GM12865 (cell line): Measurements from ENCODE around the gene HVCN1.

ENCODE experiments used
- DNase-seq: peaks from one replicate; pipeline ENCODE4 v3.0.0; 2010; ENCODE audit warnings: low read depth
- H3K4me3 ChIP-seq: 2 replicates; pipeline ENCODE4 v1.5.1; 2011; ENCODE audit warnings: mild to moderate bottlenecking, low read depth, low read length, control low read depth
- CTCF ChIP-seq: IDR thresholded peaks from 2 replicates; pipeline ENCODE4 v1.5.1; 2011; ENCODE audit warnings: low read length, control low read depth, low read depth, inconsistent platforms; ENCODE audit not compliant: insufficient read depth; ENCODE audit errors: missing control alignments

HVCN1 gene

DNA sequence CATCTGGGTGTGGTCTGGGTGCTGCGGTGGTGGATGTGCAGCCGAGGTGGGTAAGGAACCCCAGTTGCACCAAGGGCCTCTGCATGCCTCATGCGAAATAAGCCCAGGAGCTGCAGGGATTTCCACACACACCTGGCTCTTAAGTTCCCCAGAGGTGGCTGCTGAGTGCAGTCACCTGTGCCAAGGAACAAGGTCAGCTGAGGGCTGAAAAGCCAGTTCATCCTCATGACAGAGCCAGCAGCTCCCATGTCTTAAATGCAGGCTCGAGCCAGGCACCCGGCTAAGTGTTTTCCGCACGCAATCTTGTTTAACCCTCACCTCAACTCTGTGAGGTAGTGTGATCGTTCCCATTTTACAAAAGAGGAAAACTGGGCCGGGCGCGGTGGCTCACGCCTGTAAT is 9.7 kb downstream of the HVCN1 start:
- no peak for DNase-seq
- no peak overlapping the region for H3K4me3 ChIP-seq
- TF ChIP-seq CTCF, result no peak

DNA sequence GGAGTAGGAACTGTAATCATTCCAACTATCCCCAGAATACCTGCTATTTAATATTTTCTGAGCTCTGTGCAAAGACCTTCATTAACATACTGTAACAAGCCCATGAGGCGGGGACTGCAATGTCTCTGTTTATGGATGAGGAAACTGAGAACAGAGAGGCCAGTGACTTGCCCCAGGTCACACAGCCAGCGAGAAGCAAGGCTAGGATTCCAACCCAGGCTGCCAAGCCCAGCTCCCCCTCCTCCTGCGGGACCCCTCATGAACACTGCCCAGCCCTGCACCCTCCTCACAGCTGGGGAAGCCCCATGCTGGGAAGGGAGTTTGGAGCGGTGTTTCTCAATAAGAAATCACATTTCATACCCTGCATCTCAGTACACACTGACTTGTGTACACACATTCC is 10.9 kb downstream of the HVCN1 start:
- H3K4me3 ChIP-seq, result peak overlapping the region; percentile 21; the same call in 1 of the 2 replicates
- DNase-seq, result no peak
- TF ChIP-seq CTCF, result no peak

DNA sequence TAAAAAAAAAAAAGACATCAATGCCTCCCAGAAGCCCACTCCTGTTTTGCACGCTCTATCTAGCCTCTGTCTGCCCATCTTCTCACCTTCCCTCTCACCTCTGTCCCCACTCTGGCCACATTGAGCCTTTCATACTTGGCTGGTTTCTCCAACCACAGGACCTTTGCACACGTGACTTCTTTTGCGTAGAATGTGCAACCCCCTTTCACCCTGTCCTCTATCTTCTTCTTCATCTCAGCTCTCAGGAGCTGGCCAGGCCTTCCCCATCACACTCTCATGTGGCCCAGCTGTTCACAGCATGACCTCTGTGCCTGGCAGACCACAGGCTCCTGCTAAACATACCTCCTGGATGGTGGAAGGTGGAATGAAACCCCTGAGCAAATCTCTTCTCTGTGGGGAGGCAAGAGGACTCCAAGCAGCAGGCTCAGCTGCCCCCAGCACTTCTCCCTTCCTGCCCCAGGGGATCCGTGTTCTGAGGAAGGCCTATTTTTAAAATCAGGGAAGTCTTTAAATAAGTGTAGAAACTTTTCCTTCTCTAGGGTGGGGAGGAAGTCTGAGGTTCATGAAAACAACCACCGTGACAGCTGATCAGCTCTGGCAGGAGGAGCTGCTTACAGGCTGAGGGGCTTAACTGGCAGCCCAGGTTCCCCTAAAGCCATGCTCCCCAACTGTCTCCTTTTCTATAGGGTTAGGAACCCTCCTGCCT is 11.6 kb downstream of the HVCN1 start:
- H3K4me3 ChIP-seq, result peak overlapping the region; percentile 21; the same call in 1 of the 2 replicates
- no peak for TF ChIP-seq CTCF
- DNase-seq, result peak; percentile 87

DNA sequence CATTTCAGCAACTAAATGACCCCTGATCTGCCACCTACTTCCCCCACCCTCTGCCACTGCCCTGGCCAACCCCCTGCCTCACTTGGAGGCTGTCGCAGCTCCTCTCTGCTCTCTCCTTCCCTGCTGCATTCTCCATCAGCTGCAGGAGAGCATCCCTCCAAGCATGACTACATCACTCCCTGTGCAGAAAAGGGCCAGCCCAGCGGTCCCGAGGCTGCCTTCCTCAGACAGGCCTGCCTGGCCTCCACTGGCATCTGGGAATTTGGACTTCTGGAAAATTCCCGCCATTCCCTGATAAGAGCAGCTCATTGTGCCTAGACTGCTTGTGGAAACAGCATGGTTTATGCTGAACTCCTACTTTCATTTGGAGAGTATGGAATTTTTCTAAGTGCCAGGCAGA is 12.7 kb downstream of the HVCN1 start:
- DNase-seq, result no peak
- no peak overlapping the region for H3K4me3 ChIP-seq
- TF ChIP-seq CTCF, result no peak

- TF ChIP-seq CTCF, result no peak
- H3K4me3 ChIP-seq, result peak overlapping the region; percentile 64
- peak; percentile 92 for DNase-seq
Observed at GRCh38 chr12:110670161-110670701, 18.7 kb downstream of the HVCN1 start.

- no peak for TF ChIP-seq CTCF
- DNase-seq, result peak; percentile 81
- peak overlapping the region; percentile 64 for H3K4me3 ChIP-seq
Observed at GRCh38 chr12:110669193-110669502, 19.8 kb downstream of the HVCN1 start.
